HG03066 (cell line): ENCODE measurements around the gene ANKS1A.

Experiments used
- ATAC-seq: cut with Tn5 transposase; IDR thresholded peaks from one replicate; pipeline ENCODE4 v1.9.1; 2021; ENCODE audit warnings: low read depth; ENCODE audit not compliant: unreplicated experiment

Gene ANKS1A

DNA sequence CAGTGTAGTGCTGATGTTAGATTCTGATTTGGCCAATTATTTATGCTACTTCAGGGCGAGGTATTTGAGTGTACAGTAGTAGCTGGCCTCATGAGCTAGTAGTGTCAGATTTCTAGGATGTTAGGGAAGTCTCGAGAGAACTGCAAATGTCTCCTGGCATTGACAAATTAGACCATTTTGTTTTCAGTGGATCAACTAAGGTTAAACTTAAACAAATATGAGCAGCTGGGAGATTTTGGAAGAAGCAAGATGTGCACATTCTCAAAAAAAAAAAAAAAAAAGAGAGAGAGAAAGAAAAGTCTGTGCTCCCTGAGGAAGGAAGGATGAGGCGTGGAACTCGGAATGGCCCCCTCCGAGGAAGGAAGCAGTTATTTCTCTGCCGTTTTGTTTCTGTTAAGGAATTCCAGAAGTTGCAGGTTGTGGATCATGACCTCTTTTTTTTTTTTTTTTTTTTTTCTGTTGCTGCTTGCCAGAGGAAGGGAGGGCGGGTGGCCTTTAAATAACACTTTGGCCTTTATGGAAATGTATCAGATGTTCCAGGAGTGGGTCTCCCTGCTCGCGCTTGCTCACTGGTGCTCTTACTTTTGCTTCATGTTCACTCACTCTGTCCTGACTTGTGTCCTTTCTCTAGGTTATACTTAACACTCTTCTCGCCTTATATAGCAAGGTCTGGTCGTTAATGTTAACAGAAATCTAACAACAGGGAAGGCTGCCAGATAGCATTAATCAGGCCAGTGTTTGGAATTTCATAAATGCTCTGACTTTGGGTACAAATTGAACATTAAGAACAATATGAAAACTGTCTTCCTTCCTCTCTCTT is 127.7 kb downstream of the ANKS1A start:
- no peak for ATAC-seq

DNA sequence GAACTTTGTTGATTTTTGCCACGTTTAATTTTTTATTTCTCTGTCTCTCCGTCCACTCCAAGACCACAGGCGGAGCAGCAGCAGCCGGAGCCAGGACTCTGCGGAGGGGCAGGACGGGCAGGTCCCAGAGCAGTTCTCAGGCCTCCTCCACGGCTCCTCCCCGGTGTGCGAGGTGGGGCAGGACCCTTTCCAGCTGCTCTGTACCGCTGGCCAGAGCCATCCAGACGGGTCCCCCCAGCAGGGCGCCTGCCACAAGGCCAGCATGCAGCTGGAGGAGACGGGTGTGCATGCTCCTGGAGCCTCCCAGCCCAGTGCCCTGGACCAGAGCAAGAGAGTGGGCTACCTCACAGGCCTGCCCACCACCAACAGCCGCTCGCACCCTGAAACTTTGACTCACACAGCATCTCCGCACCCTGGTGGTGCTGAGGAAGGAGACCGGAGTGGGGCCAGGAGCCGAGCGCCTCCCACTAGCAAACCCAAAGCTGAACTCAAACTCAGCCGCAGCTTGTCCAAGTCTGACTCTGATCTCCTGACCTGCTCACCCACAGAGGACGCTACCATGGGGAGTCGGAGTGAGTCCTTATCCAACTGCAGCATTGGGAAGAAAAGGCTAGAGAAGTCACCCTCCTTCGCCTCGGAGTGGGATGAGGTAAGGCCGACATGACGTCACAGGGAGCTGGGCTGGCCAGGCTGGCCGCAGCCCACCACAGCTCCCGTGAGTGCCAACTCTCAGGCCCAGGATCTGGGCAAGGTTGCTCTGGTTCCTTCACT is 128.5 kb downstream of the ANKS1A start:
- no peak for ATAC-seq

DNA sequence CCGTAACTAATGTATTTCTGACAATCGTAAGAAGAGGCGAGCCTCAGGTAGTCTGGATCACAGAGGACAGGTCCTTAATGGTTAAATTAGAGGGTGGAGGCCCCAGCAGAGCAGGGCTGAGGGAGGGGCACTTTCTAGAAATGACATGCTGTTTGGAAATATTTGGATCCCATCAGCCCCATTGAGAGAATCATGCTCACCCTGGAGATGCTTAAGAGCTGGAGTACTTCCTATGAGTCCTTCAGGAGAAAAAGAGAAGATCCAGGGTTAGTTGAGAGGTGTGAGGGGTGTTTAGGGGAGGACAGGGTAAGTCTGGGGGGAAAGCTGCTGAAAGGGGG is 129.1 kb downstream of the ANKS1A start:
- ATAC-seq: no peak

DNA sequence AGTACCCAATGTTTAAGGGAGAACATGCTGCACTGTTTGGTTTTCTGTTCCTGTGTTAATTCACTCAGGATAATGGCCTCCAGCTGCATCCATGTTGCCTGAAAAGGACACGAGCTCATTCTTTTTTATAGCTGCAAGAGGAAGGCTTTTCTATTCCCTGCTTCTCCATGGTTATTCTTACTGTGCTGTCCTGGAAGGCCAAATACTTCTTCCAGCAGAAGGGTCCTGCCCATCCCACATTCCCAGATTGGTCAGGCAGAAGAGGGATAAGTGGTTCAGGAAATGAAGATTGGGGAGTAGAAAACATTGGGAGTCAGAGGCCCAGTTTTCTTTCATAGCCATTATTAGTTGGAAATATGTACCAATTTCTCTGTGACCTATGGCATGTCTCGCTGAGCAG is 129.7 kb downstream of the ANKS1A start:
- no peak for ATAC-seq

DNA sequence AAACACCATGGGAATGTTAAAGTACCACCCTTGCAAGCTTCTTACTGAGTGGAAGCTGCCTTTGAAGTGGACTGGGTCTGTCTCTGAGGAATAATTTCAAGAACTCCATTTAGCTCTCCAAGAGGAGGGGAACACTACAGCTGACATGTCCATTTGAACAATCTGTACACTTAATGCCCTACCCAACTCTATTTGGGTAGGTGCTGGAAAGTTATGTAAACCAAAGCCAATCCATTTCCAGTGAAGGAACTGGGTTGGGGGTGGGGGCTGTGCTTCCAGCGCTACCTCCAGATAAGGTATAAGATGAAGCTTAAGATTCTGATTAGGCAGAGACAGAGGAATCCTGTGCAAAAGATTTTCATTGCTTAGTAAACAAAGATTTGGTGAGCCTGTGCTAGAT is 130.1 kb downstream of the ANKS1A start:
- ATAC-seq: no peak

DNA sequence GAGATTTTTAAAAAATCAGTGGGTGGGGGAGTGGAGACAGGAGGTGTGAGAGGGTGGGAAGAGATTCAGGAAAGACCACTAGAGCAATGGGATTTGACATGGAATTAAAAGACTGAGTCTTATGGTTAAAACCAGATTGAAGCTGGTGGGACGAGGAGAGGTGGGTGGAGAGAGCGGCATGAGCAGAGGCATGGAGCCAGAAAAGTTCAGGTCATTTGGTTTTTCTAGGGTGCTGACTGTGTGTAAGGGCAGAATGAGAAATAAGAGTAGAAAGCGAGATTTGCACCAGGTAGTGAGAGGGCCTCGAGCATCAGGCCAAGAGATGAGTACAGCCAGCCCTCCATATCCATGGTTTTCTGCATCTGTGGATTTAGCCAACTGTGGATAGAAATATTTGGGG is 130.8 kb downstream of the ANKS1A start:
- ATAC-seq: no peak

DNA sequence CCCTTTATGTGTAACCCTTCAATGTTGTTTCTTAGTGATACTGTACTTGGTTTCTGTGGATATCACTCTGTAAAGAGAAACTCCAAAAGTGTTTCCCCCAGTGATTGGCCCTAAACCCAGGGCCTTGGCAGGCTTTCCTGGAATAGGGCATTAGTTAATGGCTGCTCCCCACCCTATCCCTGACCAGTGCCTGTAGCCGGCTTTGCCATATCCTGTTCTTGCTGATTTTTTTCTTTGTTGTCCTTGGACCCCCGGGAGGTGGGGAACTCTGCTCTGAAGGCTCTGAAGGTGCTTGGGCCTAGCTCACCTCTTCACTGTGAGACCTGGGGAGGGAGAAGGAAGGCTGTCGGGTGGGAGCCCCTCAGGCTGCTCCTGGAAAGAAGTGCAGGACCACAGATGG is 131.9 kb downstream of the ANKS1A start:
- ATAC-seq: no peak

DNA sequence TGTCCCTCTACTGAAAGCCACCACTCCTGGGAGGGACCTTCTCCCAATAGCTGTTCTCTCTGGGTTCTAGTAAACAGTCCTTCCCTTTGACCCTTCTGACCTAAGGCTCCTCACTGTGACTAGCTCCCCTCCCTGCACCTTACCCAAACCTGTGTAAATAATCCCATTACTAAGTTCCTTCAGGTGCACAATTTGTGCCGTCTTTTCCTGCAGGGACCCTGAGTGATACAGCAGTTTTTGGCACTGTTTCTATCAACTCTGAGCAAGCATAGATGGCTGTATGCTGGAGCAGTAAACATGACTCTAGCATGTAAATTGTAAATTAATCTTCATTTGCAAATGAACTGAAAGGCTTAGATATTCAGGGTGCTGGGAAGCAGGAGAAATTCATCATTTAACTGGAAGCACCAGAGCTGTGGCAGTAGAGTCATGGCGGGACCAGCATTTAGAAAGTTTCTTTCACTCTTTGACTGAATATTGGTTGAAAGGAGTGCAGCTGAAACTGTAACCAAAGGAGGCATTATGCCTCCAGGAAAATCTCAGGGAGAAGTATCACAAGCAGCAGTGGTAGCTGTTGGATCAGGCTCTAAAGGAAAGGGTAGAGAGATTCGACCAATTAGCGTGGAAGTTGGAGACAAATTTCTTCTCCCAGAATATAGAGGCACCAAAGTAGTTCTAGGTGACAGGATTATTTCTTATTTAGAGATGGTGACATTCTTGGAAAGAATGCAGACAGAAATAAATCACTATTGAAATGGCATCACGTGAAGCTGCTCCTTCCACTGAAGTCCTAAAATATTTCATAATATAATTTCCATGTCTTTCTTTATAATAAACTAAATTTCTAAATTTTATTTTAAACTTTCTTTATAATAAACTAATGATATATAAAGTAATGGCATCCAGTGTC is 134.3 kb downstream of the ANKS1A start:
- no peak for ATAC-seq

DNA sequence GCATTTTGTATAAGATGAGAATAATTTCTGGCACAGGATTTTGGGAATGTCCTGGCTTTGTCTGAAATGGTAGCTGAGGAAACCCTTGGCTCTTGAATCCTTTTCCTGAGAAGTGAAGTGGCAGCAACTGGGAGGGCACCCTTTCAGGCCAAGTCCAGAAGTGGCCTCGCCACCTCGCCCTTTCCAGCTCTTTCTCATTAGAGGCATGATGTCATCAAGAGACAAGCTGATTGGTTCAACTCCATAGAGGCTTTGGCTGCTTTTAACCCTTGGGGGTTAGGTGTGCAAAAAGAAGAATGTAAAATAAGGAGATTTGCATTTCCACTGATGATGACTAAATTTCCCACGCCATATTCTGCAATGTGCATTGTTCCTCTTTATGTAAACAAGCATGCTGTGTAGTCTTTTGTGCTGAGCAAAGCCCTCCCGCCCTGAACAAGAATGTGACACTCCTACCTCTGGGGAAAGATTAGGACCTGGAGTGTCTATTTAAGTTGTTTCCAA is 135.5 kb downstream of the ANKS1A start:
- ATAC-seq: no peak

DNA sequence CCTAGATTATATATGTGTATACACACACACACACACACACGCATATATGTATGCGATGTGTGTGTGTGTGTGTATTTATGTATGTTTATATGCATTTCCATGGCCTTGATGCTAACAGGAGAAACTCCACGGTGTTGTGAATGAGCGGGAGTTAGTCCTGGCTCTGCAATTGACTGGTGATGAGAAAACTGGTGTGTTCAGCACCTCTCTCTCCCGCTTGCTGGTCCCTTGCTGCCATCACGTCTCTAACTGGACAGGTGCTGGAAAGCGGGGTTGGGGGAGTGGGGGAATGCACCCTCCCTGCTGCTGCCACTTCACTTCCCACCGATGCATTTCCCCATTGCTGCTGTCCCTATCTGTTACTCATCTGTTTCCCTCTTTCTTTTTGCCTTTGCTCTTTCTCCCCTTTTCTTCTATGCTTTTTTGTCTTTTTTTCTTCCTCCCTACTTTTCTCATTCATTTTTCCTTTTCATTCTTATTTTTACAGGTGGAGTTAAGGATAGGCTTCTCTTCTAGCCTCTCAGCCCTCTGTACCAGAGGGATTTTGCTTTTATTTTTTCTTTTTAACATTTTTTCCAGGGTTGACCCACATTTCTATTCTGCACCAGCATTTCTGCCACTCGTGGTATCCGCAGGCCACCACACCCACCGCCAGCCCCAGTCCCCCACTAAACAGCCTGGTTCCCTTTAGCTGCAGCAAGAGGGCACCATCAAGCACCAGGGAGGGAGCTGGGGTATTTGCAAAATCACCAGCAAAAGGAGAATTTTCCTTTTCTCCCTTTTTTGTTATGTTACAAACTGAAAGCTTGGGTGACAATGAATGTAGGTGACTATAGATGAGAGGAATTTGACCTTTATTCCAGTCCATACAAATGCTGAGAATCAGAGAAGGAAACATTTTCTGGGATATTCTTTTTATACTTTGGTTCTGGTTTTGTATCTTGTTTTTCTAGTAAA is 136.5 kb downstream of the ANKS1A start:
- ATAC-seq: no peak

DNA sequence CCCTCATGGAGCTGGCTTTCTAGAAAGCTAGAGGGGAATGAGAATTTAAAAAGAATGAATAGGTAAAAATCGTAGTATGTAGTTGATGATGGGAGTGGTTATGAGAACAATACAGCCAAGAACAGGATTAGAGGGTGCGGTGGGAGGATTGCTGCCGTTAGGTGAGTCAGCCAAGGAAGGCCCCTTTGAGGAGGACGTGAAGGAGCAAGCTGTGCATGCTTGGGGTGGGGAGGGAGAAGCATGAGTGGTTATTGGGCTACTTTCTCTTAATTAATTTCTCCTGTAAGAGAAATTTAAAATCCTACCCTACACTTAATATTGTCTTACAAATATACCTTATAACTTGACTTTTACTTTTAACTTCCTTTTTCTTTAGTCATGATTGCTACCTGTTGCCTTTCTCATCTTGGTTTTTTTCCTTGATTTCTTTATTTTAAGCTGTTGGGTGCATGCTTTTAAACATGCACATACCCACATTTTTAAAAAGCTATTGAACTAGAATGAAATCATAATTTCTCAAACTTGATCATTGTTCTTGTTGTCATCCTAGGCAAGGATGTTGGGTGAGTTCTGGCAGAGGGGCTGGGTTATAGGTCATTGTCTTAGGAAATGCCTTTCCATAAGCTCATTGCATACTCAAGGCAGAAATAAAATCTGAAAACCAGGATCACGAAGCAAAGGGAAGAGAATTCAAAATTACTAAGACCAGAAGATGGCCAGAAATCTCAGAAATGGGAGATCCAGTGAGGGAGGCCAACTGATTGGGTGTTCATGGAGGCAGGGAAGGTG is 137.6 kb downstream of the ANKS1A start:
- no peak for ATAC-seq

DNA sequence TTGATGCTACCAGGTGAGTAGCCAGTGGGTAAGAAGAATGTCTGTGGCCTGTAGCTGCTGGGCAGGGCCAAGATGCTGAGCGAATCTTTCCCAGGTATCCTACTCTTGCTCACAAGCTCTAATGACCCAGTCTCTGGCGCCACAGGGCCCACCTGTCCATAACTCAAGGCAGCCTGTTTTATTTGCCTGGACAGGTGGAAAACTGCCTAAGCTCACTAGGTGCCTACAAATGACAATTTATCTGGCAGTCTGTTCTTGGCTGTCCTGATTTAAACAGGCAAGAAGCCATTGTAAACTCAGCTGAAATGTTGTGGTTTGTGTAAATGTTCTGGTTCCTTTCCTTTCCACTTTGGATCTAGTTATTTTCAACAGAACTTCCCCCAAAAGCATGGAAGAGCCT is 138.8 kb downstream of the ANKS1A start:
- no peak for ATAC-seq

DNA sequence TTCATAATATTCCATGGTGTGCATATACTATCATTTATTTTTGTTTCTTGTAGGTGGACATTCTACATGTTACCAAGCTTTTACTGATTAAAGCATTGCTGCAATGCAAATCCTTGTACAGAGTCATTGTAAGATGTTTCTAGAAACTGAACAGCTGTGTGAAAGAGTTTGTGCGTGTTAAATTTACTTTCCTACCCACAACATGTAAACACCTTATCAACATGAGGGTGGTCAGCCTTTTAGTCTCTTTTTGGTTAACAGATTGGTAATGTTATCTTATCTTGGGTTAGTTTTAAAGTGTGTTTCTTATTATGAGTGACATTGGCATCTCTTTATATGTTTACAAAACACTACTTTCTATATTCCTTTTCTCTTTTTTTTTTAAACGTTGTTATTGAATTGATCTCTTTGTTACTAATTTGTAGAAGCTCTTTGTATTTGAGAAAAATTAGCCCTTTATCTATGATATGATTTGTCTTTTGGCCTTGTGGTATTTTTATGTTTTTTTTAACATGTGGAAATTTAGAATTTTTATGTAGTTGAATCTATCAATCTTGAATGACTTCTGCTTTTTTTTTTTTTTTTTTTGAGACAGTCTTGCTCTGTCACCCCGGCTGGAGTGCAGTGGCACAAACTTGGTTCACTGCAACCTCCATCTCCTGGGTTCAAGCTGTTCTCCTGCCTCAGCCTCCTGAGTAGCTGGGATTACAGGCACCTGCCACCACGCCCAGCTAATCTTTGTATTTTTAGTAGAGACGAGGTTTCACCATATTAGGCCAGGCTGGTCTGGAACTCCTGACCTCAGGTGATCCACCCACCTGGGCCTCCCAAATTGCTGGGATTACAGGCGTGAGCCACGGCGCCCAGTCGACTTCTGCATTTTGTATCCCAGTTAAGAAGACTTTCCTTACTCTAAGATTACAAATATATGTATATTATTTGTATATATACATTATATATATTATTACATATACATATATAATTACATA is 140.0 kb downstream of the ANKS1A start:
- no peak for ATAC-seq

DNA sequence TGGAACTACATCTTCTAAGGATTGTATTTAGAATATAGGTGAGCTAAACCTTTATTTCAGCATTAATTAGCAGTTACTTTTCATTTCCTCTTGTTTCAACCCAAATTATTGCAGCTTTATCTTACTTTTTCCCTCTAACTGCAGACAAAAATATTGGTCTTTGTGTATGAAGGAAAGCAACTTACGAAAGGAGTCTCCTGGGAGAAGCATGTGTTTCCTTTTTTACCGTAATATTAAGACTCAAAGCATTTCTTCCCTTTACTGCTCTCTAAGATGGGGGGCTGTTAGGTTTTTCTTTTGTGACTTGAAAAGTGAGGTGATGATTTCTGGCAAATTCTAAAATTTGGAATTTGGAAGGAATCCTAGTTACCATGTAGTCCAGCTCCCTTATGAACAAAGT is 141.0 kb downstream of the ANKS1A start:
- no peak for ATAC-seq

DNA sequence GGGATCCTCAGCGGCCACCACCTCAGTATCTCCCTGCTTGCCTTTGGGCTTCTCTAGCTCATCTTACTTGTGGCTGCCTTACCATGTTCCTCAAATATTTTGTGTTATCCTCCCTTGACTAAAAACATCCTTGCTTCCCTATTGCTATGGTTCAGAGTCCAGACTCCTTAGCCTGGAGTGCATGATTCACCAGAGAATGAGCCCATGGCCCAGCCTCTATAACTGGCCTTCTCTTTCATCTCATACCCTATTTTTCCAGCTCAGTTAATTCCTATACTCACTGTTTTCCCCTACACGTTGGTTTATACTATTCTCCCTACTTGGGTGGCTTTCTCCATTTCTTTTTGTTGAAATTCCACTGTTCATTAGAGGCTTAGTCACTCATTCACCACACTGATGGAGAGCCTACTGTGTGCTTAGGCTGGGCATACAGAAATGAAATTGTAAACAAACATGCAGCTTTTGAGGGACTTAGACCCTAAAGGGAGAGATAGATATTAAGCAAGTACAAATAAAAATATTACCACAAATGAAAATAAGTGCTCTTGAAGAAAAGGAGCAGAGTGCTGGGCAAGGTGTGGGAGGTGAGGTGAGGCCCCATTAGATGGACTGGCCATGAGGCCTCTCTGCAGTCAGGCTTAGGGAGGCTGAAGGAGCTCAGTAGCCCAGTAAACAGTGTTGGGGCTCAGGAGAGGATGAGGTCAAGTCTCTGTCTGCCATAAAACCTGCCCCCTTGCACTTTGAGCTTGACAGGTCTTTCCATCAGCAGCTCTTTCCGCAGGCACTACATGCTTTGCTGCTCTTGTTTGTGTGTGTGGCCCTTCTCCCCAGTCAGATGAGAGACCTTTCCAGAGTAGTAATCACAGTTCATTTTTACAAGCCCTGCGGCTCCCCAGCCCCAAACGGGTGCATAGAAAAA is 142.8 kb downstream of the ANKS1A start:
- ATAC-seq: no peak

DNA sequence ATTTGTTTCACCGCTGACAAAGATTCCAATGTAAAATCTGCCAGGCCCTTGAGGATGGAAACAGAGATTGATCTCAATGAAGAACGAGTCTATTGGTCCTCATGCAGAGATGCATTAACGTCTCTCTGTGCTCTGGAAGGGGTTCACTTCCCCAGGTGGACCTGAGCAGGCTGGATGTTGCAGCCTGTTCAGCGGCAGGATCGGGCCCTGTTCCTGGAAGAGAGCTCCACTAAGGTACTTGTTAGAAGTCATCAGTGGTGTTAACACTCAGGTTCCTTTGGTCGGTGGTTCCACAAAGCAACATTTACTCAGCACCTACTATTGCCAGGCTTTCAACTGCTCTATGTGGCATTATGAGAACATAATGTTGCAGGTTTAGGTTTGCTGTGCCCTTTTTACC is 144.6 kb downstream of the ANKS1A start:
- ATAC-seq: no peak
